Neuron (in vitro differentiated cells): ENCODE results near the gene SSPN.
A peak's percentile ranks its signal among the peaks of the same experiment; 100 is the strongest.

Source experiments
- H2AFZ ChIP-seq: one replicate; pipeline ENCODE4 v1.6.1; 2013; ENCODE audit warnings: low read depth, mild to moderate bottlenecking, inconsistent platforms, low read length, moderate library complexity
- H3K27me3 ChIP-seq: one replicate; pipeline ENCODE4 v1.6.1; 2013; ENCODE audit warnings: low read length; ENCODE audit not compliant: insufficient read depth
- H3K36me3 ChIP-seq: one replicate; pipeline ENCODE4 v1.6.1; 2013; ENCODE audit warnings: low read length; ENCODE audit not compliant: insufficient read depth
- H3K4me1 ChIP-seq: one replicate; pipeline ENCODE4 v1.6.1; 2013; ENCODE audit warnings: low read length; ENCODE audit not compliant: insufficient read depth
- H3K4me3 ChIP-seq: 2 replicates; pipeline ENCODE4 v1.5.1; 2013; ENCODE audit warnings: mild to moderate bottlenecking, low read length, moderate library complexity
- H3K9me3 ChIP-seq: one replicate; pipeline ENCODE4 v1.6.1; 2013; ENCODE audit warnings: low read length

SSPN gene

DNA sequence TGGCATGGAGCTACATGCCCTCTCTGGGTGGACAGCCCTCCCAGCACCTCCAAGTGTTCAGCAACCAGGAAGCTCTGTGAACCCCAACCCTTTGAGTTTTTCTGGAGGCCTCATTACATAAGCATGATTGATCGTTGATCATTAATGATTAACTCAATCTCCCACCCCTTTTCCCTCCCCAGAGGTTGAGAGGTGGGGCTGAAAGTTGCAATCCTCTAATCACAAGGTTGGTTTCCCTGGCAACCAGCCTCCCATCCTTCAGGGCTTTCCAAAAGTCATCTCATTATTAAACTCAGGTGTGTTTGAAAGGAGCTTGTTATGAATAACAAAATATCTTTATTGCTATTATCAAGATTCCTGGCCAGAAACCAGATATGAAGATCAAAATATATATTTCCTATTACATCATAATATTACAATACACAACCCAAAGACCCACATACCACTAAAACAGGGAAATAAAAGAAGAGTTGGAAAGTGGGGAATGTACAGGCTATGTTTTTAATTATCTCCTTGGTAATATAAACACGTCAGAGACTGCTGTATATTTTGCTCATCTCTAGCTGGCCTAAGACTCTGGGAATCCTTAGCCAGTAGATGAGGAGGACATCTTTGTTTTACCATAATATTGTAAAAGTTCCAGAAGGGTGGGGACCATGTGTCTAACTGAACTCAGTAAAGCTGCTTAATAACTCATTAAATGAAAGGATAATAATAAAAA, 73.6 kb downstream of the SSPN start:
- Histone ChIP-seq H3K36me3 (no peaks in the 10 kb centered on the region), H3K27me3 (no peaks in the 10 kb centered on the region), H2AFZ (no peak overlapping the region), H3K9me3 (no peaks in the 10 kb centered on the region), H3K4me1 (no peaks in the 10 kb centered on the region), H3K4me3 (no peak overlapping the region)

- H2AFZ ChIP-seq = no peak overlapping the region
- H3K27me3 ChIP-seq = no peaks in the 10 kb centered on the region
- H3K4me1 ChIP-seq = peaks cover 2% of the 10 kb centered on the region
- H3K9me3 ChIP-seq = no peaks in the 10 kb centered on the region
- no peaks in the 10 kb centered on the region for H3K36me3 ChIP-seq
- H3K4me3 ChIP-seq = no peak overlapping the region
Measured at GRCh38 chr12:26269562-26270284, 74.3 kb downstream of the SSPN start.

- Histone ChIP-seq H3K4me1 (peaks cover 6% of the 10 kb centered on the region), H3K27me3 (no peaks in the 10 kb centered on the region), H3K4me3 (no peak overlapping the region), H3K9me3 (no peaks in the 10 kb centered on the region), H2AFZ (no peak overlapping the region), H3K36me3 (no peaks in the 10 kb centered on the region)
Measured at GRCh38 chr12:26271024-26271423, 75.7 kb downstream of the SSPN start.

- Histone ChIP-seq H3K4me3 (no peak overlapping the region), H3K9me3 (no peaks in the 10 kb centered on the region), H2AFZ (no peak overlapping the region)
Measured at GRCh38 chr12:26271889-26272492, 76.6 kb downstream of the SSPN start.

GRCh38 chr12:26272851-26273250, 77.5 kb downstream of the SSPN start:
- no peak overlapping the region for H2AFZ ChIP-seq
- H3K4me1 ChIP-seq = peaks cover 6% of the 10 kb centered on the region
- H3K27me3 ChIP-seq = no peaks in the 10 kb centered on the region
- no peaks in the 10 kb centered on the region for H3K9me3 ChIP-seq
- H3K4me3 ChIP-seq = no peak overlapping the region
- no peaks in the 10 kb centered on the region for H3K36me3 ChIP-seq

More at GRCh38 chr12:26271889-26272492, 76.6 kb downstream of the SSPN start:
- Histone ChIP-seq H3K36me3 (no peaks in the 10 kb centered on the region), H3K4me1 (peaks cover 6% of the 10 kb centered on the region), H3K27me3 (no peaks in the 10 kb centered on the region)

DNA sequence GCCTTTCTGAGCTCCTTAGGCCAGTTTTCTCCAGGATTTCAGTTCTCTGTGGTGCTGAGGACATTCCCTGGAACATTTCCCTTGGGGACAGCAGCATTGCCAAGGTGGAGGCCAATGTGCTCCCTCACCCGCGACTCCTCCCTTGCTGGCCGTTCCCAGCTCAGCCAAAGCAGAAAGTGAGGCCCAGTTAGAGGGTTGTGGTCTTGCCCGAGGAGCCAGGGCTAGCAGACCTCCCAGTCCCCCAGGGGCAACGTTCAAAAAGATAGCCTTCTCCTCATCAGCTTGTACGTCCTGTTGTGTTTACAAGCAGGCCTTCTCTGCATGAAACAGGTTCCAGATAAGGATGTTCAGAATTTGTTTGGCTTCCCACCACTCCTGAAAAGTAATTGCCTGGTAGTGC, 78.4 kb downstream of the SSPN start:
- H3K9me3 ChIP-seq = no peaks in the 10 kb centered on the region
- H3K27me3 ChIP-seq = no peaks in the 10 kb centered on the region
- H3K4me1 ChIP-seq = peaks cover 6% of the 10 kb centered on the region
- no peak overlapping the region for H2AFZ ChIP-seq
- H3K4me3 ChIP-seq = no peak overlapping the region
- H3K36me3 ChIP-seq = no peaks in the 10 kb centered on the region

GRCh38 chr12:26274441-26275312, 79.3 kb downstream of the SSPN start:
- peaks cover 6% of the 10 kb centered on the region for H3K4me1 ChIP-seq
- no peak overlapping the region for H3K4me3 ChIP-seq
- H2AFZ ChIP-seq = peak overlapping the region; percentile 31
- no peaks in the 10 kb centered on the region for H3K36me3 ChIP-seq
- no peaks in the 10 kb centered on the region for H3K9me3 ChIP-seq
- H3K27me3 ChIP-seq = no peaks in the 10 kb centered on the region

DNA sequence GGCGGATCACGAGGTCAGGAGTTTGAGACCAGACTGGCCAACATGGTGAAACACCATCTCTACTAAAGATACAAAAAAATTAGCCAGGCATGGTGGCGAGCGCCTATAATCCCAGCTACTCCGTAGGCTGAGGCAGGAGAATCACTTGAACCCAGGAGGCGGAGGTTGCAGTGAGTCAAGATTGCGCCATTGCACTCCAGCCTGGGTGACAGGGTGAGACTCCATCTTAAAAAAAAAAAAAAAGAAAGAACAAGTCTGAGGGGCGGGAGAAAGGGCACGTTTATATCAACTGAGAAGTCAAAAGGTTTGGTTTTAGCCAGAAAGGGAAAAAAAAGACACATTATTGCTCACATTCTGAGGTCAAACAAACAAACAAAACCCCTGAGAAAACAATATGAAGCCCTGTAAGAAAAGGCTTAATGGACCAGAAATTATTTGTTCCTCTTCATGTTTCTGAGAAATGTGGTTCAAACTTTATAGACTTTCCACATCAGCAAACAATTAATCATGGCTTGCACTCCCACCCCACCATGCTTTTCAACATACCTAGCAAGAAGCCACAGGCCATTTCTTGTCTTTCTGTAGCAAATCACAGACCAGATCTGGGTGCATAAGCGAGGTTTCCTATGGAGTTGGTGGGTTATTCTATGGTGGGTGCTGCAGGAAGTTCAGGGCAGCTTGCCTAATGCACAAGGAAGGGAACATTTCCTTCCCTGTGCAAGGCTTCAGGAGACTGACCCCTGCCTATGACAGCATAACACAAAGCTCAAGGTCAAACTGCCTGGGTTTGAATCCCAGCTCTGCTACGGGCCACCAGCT, 80.1 kb downstream of the SSPN start:
- H3K4me3 ChIP-seq = no peak overlapping the region
- H3K36me3 ChIP-seq = no peaks in the 10 kb centered on the region
- no peaks in the 10 kb centered on the region for H3K27me3 ChIP-seq
- H3K9me3 ChIP-seq = no peaks in the 10 kb centered on the region
- H3K4me1 ChIP-seq = peaks cover 6% of the 10 kb centered on the region
- no peak overlapping the region for H2AFZ ChIP-seq

DNA sequence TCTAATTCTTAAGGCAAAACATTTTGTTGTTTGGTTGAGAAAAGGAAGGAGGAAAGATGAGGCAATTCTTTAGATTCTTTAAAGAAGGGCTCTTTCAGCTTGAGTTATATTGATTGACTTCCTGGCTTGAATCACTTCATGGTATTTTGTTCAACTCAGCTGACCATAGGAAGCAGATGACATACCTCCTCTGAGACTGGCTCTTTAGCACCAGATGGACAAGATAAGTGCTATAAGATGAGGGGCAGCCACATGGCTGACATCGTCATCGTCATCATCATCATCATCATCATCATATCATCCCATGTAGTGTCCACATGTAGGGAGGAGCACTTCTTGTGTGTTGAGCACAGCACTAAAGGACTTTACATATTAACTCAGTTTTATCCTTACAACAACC, 81.3 kb downstream of the SSPN start:
- Histone ChIP-seq H2AFZ (no peak overlapping the region), H3K4me3 (no peak overlapping the region), H3K4me1 (peaks cover 11% of the 10 kb centered on the region), H3K9me3 (no peaks in the 10 kb centered on the region), H3K36me3 (no peaks in the 10 kb centered on the region), H3K27me3 (no peaks in the 10 kb centered on the region)

GRCh38 chr12:26277506-26278246, 82.3 kb downstream of the SSPN start:
- peaks cover 16% of the 10 kb centered on the region for H3K4me1 ChIP-seq
- H3K9me3 ChIP-seq = no peaks in the 10 kb centered on the region
- no peaks in the 10 kb centered on the region for H3K27me3 ChIP-seq
- no peaks in the 10 kb centered on the region for H3K36me3 ChIP-seq
- H2AFZ ChIP-seq = no peak overlapping the region
- H3K4me3 ChIP-seq = no peak overlapping the region

- Histone ChIP-seq H3K4me3 (no peak overlapping the region), H2AFZ (no peak overlapping the region), H3K36me3 (no peaks in the 10 kb centered on the region), H3K4me1 (peaks cover 16% of the 10 kb centered on the region), H3K27me3 (no peaks in the 10 kb centered on the region), H3K9me3 (no peaks in the 10 kb centered on the region)
Measured at GRCh38 chr12:26278266-26278665, 82.9 kb downstream of the SSPN start.

- Histone ChIP-seq H2AFZ (no peak overlapping the region), H3K27me3 (no peaks in the 10 kb centered on the region), H3K4me1 (peaks cover 16% of the 10 kb centered on the region), H3K9me3 (no peaks in the 10 kb centered on the region), H3K4me3 (no peak overlapping the region), H3K36me3 (no peaks in the 10 kb centered on the region)
Measured at GRCh38 chr12:26278666-26279065, 83.3 kb downstream of the SSPN start.
